NCI-H526 treated with DMSO at 0.1 percent for 48 hours (cell line): ENCODE data around the gene PDGFB.

ENCODE experiments used
- DNase-seq: peaks from one replicate; lab custom pipeline; 2025; lab: John Stamatoyannopoulos, UW

PDGFB gene

GRCh38 chr22:39244496-39245129 lies at the start of gene PDGFB:
Gene PDGFB (minus strand): TSS chr22:39244982. CDS start chr22:39243963, 1,019 bp downstream.
- no peak for DNase-seq

- DNase-seq, result no peak
Measured at GRCh38 chr22:39293766-39294368, 49.1 kb upstream of the PDGFB start.

DNA sequence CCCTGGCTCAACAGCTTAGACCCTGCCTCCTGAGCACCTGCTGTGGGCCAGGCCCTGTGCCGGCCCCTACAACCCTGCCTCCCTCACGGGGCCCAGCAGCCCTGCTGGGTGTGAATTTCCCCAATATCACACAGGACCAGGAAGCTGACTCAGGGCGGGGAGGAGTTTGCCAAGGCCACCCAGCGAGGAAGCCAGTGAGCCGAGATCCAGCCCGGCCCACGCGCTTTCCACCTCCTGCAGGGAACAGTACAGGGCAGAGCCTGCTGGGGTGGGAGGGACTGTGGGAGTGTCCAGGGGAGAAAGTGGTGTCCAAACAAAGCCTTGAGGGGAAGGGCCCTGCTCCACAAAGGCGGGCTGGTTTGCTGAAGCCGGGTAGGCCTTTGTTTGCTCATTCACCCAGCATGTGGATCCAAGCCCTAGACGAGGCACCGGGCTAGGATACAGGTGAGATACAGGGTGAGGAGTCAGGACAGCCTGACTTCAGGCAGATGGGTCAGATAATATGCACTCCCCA lies 47.8 kb upstream of the PDGFB start:
- DNase-seq, result no peak

DNA sequence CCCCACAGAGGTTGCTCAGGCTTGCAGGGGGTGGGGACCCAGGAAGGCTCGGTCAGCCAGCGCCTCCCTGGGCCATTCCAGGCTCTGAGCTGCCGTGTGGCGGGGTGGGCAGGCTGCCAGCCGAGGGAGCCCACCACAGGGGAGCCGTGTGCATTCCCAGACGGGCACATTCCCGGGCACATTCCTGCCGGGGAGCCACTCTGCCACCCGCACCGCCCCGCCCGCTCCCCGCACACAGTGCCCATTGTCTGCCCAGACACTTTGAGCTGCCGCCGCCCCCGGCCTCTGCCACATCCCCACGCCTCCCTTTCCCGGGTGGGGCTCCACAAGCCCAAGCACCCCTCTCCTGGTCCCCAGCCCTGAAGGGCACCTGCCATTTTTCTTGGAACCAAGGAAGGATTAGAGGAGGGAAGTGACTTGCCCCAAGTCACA lies 47.3 kb upstream of the PDGFB start:
- DNase-seq, result no peak

- DNase-seq, result no peak
Measured at GRCh38 chr22:39291523-39291922, 46.7 kb upstream of the PDGFB start.

DNA sequence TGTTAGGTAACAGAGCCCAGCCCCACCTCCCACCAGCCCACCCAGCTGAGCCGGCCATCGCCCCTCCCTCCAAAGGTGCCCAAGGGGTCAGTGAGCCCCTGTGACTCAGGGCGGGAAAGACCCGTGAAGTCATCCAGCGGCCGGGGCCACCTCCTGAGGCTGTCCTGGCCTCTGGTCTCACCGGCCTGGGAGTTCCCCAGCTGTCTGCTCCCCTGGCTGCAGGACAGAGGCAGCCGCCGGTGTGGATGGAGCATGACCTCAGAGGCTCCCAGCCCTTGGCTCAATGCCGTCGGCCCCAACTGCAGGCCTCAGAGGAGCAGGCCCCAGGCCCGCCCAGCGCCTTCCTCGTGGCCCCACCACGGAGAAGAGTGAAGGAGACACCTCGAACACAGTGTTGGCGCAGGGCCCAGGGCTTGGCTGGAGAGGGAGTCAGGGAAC lies 46.0 kb upstream of the PDGFB start:
- no peak for DNase-seq

- no peak for DNase-seq
Measured at GRCh38 chr22:39289975-39290720, 45.4 kb upstream of the PDGFB start.

DNA sequence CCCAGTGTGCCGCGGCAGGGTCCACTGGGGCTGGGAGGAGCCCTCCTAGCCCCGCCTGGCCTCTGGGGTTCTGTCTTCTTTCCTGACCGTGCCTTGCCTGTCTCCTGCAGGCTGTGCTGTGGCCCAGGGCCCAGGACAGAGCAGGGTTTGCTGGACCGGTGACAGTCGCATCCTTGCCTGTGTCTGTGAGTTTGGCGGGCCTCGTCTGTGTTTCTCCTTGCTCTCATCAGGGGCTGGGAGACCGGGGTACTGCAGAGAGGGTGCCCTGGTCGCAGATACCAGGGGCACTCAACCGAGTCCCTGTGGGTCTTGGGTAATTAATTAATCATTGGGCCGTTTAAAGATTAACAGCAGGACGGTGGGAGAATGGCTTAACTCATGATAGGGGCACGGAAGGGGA lies 44.8 kb upstream of the PDGFB start:
- DNase-seq, result no peak

DNA sequence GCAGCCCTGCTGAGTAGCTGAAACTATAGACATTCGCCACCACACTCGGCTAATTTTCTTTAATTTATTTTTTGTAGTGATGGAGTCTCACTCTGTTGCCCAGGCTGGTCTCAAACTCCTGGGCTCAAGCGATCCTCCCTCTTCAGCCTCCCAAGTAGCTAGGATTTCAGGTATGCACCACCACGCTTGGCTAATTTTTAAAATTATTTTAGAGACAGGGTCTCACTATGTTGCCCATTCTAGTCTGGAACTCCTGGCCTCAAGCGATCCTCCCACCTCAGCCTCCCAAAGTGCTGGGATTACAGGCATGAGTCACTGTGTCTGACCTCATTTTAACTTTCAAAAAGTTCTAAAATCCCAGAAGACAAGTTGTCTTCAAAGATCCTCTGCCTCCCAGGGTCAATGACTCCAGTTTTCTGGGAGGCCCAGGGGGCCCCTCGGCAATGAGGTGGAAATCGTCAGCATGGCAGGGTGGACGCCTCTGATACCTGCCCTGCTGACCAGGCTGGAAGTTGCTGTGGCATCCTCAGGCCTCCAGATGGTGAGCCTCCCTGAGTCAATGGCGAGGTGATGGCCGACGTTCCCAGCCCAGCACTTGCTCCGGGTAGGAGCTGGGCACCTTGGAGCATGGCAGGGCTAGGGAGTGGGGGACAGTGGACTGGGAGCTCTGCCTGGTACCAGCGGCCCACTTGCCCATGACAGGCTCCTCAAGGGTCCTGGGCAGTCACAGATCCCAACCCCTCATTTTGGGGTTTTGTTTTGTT lies 43.5 kb upstream of the PDGFB start:
- no peak for DNase-seq

DNA sequence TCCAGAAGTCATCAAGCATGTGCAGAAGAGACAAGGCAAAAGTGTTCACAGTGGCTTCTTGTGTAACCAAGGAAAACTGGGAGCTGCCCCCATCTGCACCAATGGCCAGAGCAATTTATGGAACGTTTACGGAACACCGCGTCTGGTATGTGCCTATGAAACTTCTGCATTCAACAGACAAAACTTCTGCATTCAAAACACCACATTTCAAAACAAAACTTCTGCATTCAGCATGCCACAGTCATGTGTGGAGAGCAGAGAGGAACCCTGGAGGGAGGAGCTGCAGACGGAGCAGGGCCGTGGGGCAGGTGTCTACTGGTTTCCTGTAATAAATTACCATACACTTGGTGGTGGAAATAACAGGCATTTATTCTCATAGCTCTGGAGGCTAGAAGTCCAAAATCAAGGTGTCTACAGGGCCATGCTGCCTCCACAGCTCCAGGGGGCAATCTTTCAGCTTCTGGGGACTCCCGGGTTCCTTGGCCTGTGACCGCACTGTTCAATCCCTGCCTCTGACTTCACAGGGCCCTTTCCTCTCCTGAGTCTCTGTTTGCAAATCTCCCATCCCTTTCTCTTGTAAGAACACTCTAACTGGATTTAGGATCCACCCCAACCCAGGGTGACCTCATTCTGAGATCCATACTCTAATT lies 42.4 kb upstream of the PDGFB start:
- DNase-seq, result no peak

GRCh38 chr22:39284983-39285382 lies 40.2 kb upstream of the PDGFB start:
- no peak for DNase-seq

DNA sequence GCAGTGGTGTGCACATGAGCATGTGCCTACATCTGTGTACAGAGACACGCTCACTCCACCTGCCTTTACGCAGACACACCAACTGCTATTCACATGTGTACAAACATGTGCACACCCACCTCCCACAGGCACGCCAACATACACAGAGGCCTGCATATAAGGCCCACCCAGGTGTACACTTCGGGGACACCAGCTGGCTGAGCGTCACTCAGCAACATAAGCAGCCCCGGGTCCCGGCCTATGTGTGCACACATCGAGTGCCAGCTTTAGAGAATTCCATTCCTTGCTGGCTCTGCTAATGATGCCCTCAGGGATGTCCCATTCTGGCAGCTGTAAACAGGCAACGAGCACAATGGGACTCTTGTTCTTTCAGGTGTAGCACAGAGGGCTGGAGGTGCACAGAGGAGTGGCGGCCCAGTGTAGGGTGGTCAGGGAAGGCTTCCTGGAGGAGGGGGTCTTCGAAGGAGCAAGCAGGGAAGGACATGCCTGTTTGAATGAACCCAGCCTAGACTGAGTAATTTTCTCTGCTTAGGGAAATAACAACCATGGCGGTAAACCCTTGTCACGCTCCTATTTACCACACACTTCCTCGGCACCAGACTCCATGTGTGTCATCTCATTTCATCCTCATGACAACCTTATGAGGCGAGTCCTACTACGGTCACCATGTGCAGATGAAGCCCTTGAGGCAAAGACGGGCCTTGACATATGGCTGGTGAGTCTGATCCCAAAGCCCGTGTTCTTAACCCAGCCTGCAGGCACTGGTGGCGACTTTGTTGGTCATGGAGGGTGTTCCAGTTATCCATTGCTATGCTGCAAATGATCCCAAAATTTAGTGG lies 39.6 kb upstream of the PDGFB start:
- peak; percentile 30 for DNase-seq

GRCh38 chr22:39283322-39284141 lies 38.8 kb upstream of the PDGFB start:
- no peak for DNase-seq

- no peak for DNase-seq
Measured at GRCh38 chr22:39282645-39283321, 38.0 kb upstream of the PDGFB start.

- DNase-seq, result no peak
Measured at GRCh38 chr22:39281126-39281525, 36.3 kb upstream of the PDGFB start.

DNA sequence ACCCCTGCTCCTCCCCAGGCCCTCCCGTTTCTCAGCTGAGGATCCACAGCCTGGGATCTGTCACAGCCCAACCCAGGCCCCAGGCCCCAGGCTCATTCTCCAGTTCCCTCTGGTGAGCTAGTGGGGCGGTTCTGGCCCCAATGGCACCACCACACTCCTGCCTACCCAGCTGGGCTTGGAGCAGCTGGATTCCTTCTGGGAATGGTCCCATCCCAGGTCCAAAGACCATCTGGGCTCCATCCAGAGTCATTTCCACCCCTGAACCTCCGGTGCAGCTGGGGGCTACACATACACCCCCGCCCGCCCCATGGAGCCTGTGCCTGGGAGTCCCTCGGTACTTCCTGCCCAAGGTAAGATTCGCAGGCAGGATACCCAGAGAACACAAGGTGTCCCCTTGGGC lies 35.5 kb upstream of the PDGFB start:
- no peak for DNase-seq

DNA sequence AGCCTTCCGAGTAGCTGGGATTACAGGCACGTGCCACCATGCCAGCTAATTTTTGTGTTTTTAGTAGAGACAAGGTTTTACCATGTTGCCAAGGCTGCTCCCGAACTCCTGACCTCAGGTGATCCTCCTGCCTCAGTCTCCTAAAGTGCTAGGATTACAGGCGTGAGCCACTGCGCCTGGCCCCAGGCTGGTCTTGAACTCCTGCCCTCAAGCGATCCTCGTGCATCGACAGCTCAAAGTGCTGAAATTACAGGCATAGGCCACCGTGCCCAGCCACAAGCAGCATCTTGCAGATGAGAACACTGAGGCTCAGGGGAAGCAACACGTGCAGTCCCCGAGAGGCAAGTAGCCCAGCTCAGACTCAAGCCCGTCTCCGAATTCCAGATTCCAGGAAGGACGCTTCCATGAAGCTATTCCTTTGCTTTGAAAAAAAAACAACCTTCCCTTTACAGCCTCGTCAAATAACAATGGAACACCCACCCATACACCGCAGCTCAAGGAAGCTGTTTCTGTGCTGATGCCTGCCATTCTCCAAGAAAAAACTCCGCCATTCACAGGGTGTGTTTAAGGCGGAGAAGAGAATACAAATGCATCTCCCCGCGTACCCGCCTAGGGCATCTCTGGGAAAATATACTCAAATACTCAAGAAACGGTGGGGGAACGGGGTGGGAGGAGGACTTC lies 34.5 kb upstream of the PDGFB start:
- DNase-seq, result no peak

GRCh38 chr22:39278040-39278439 lies 33.3 kb upstream of the PDGFB start:
- no peak for DNase-seq

GRCh38 chr22:39277142-39277607 lies 32.4 kb upstream of the PDGFB start:
- no peak for DNase-seq
